D341Med (cell line): ENCODE results near the gene RYR3.

Experiments used
- DNase-seq: peaks from one replicate; pipeline ENCODE4 v3.0.0; 2012; ENCODE audit warnings: low spot score

The RYR3 gene

GRCh38 chr15:33710748-33711147 lies 400.0 kb downstream of the RYR3 start:
- no peak for DNase-seq

DNA sequence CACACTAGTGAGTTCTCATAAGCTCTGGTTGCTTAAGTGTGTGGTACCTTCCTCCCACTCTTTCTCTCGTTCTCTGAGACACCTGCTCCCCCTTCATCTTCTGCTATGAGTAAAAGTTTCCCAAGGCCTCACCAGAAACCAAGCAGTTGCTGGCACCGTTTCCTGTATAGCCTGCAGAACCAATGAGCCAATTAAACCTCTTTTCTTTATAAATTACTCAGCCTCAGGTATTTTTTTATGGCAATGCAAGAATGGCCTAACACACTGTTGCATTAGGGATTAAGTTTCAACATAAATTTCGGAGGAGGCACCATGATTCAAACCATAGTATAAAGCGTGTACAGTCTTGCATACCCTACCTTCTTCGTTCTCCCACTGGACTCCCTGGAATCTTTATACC lies 405.3 kb downstream of the RYR3 start:
- DNase-seq: no peak

GRCh38 chr15:33720952-33721351 lies 410.2 kb downstream of the RYR3 start:
- no peak for DNase-seq

- DNase-seq: no peak
Measured at GRCh38 chr15:33722005-33722672, 411.4 kb downstream of the RYR3 start.

- no peak for DNase-seq
Measured at GRCh38 chr15:33722673-33723015, 411.9 kb downstream of the RYR3 start.

DNA sequence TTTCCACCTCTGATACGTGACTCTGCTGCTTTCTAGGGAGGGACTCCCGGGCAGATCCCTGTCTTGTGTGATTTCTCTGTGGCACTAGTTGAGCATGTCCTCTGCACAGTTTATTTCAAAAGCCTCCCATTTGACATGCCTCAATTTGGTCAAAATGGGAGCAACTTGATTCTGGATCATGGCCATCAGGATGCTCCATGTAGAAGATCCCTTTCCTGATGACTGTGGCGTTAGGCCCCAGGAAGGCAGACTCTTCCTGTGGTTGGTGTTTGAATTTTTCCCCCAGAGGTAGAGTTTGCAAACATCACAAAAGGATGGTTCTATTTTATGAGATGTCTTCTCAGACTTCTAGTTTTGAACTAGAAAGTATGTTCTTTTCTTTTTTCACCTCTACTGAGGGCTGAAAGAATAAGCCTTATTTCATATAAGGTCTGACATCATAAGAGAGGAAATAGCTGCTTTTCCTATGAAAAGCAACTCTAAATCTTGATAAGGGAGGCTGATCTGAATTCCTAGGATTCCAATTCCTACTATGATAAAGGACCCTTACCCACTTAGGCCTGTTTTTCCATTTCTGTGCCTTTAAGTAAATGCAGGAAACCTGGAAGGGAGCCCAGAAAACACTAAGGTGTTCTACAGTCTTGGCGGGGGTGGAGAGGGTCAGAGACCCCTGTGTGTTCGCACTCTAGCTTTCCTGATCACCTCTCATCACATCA lies 413.7 kb downstream of the RYR3 start:
- no peak for DNase-seq

GRCh38 chr15:33729653-33730052 lies 418.9 kb downstream of the RYR3 start:
- DNase-seq: no peak

DNA sequence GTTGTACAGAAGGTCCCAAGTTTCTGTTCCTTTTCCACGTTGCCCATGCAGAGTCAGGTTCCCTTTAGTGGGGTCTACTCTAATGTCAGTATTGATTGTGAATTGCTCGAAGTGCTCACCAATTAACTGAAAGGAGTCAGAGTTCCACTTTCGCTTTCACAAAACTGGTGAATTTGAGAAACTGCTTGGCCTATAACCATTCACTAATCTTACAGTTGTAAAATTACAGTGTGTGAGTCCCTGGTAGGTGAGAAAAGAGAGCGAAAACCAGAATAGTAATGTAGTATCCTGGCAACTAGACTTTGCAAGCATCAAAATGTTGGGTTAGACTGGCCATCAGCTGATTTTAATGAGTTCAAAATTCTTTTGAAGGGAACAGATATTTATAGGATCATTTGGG lies 420.0 kb downstream of the RYR3 start:
- no peak for DNase-seq

DNA sequence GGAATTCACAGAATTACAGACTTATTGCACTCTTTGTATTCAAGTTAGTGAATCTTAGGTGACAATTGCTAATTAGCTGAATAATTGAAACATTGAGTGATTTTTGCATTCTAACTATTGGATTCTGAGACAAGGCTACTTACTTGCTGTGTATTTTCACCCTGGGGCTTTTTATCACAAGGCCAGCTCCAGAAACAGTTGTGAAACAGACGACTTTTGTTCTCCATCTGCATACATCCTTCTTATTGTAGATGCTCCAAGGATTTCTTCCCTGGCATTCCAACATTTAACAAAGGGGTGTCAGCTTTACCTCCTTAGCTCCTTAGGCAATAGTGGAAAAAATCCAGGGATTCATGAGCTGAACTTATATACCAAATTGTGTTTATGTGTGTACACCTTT lies 424.4 kb downstream of the RYR3 start:
- DNase-seq: no peak

GRCh38 chr15:33735637-33736247 lies 425.0 kb downstream of the RYR3 start:
- peak; percentile 69 for DNase-seq

- peak; percentile 74 for DNase-seq
Measured at GRCh38 chr15:33737687-33738601, 427.2 kb downstream of the RYR3 start.

DNA sequence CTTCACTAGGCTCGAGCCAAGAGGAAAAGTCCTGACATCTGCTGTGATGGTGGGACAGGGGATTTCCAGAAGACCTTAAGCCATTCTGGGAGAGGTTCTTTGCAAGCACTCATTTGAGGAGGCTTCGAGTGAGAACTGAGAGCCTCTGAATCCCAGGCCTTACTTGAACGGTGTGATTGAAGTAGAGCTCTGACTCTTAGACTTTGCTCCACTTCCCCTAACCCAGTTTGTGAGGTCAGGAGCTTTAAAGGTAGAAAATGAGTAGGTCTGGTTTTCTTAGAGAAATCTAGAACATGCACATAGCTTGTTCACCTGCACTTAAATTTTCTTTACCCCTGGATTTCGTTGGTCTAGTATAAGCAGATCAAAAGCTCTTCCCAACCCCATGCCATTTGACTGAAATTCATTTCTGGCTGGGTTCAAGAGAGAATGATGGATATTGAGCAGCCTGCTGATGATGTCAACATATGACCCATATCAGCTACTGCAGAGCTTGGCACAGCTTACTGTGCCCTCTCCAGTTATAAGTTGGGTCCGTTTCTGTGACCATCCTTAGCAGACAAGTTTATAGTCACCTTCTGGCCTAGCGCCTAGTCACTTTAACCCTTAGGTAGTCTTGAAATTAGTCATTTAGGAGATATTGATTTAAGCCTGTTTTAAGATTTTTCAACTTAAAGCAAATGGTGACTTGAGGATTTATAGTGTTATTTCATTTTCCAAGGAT lies 428.3 kb downstream of the RYR3 start:
- no peak for DNase-seq

DNA sequence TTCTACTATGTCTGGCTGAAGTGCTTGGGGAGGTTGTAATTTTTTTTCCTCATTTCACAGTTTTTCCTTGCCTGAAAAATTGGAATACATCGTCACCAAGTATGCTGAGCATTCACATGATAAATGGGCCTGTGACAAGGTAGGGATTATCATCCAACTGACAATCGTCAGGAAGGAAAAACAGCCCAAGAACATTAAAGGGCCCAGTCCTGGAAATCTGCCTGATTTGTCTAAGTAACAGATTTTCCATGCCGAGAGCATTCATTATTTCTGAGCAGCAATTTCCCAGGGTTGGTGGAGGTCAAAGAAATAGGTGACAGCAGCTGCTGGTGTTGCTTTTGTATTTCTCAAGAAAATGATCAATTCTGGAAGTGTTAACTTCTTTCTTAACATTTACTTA lies 431.5 kb downstream of the RYR3 start:
- DNase-seq: no peak

DNA sequence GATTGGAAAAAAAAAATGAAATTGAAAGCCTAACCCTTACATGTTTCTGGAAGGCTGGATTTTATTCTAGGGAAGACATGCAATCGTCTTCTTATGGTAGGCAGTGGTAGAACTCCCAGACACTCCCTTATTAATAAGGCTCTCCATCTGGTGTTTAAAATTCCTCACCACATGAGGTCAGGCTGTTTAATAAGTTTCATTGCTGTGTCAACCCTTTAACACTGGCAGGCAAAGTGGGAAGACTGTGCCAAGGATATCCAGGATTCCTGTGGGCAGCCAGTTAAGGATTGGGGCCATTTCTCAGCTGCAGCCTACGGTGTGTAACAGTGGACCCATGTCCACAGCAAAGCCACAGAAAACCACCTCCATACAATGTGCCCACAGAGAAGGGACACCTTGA lies 432.0 kb downstream of the RYR3 start:
- DNase-seq: no peak

DNA sequence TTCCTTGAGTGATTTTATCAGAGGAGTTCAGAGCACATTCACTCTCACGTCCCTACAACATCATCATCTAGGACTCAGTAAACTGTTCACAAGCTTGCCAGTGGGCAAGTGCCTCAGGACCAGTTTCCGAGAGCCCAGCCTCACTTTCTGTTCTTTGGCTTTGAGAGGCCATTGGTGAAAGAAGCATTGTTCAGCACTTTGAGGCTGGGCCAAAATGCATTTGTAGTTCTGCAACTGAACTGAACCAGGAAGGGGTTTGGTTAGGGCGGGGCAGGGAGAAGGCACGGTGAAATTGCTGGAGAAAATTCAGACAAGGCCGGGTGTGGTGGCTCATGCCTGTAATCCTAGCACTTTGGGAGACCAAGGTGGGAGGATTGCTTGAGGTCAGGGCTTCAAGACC lies 435.4 kb downstream of the RYR3 start:
- no peak for DNase-seq

GRCh38 chr15:33753012-33753411 lies 442.2 kb downstream of the RYR3 start:
- no peak for DNase-seq

- DNase-seq: no peak
Measured at GRCh38 chr15:33754242-33754641, 443.5 kb downstream of the RYR3 start.

GRCh38 chr15:33756961-33757360 lies 446.2 kb downstream of the RYR3 start:
- DNase-seq: no peak

- no peak for DNase-seq
Measured at GRCh38 chr15:33757516-33758232, 446.9 kb downstream of the RYR3 start.

- no peak for DNase-seq
Measured at GRCh38 chr15:33766389-33766788, 455.6 kb downstream of the RYR3 start.

DNA sequence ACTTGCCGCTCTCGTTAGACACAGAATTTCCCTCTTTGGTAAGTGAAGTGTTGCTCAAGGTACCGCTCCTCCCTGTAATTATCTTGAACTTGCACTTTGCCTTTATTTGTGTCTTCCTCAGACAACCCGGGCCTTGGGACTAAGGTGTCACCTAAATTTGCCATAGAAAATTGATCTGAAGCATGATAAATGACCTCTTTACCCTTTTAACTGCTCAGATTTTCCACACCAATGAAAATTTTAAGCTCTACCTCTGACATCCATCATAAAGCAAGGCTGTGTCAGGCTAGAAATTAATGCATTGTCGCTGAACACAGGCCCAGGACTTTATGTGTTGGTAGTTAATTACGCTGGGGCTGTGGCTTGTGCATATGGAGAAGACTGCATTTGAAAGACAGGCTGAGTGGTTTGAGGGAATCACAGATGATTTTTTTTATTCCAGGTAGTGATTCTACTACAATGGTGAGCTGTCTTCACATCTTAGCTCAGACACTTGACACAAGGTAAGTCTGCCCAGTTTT lies 458.0 kb downstream of the RYR3 start:
- no peak for DNase-seq
